Nephron progenitor cell (in vitro differentiated cells): ENCODE measurements around the gene ATG7.
A peak's percentile ranks its signal among the peaks of the same experiment; 100 is the strongest.

ENCODE experiments used
- DNase-seq: peaks from one replicate; pipeline ENCODE4 v3.0.0; 2021
- H3K27ac Mint-ChIP-seq: 2 replicates; pipeline ENCODE4 v1.8.0; 2021; ENCODE audit warnings: mild to moderate bottlenecking, moderate library complexity, mixed read lengths
- H3K27me3 Mint-ChIP-seq: 2 replicates; pipeline ENCODE4 v1.8.0; 2021; ENCODE audit warnings: mild to moderate bottlenecking, low read depth, mixed read lengths; ENCODE audit not compliant: poor library complexity
- H3K36me3 Mint-ChIP-seq: 2 replicates; pipeline ENCODE4 v1.8.0; 2021; ENCODE audit warnings: low read depth, mixed read lengths
- H3K4me1 Mint-ChIP-seq: 2 replicates; pipeline ENCODE4 v1.8.0; 2021; ENCODE audit warnings: mixed read lengths
- H3K4me3 Mint-ChIP-seq: 2 replicates; pipeline ENCODE4 v1.8.0; 2021; ENCODE audit warnings: mild to moderate bottlenecking, moderate library complexity, mixed read lengths
- H3K9me3 Mint-ChIP-seq: 2 replicates; pipeline ENCODE4 v1.8.0; 2021; ENCODE audit warnings: mild to moderate bottlenecking, moderate library complexity, mixed read lengths
- CTCF ChIP-seq: fragments of 200-600 bp; sonication (generic); IDR thresholded peaks from 2 replicates; pipeline ENCODE4 v1.5.0; 2021; ENCODE audit warnings: antibody characterized with exemption

Gene ATG7

GRCh38 chr3:11604139-11604892 is 332.1 kb downstream of the ATG7 start:
- H3K27me3 Mint-ChIP-seq = peaks cover 2% of the 10 kb centered on the region
- no peak for TF ChIP-seq CTCF
- H3K27ac Mint-ChIP-seq = peak overlapping the region; percentile 93
- H3K4me1 Mint-ChIP-seq = peaks cover 92% of the 10 kb centered on the region
- DNase-seq = no peak
- peaks cover 6% of the 10 kb centered on the region for H3K9me3 Mint-ChIP-seq
- no peak overlapping the region for H3K4me3 Mint-ChIP-seq
- H3K36me3 Mint-ChIP-seq = peaks cover 56% of the 10 kb centered on the region

GRCh38 chr3:11605398-11605797 is 333.2 kb downstream of the ATG7 start:
- peak overlapping the region; percentile 75 for H3K27ac Mint-ChIP-seq
- peaks cover 2% of the 10 kb centered on the region for H3K27me3 Mint-ChIP-seq
- H3K9me3 Mint-ChIP-seq = no peaks in the 10 kb centered on the region
- no peak for TF ChIP-seq CTCF
- H3K4me3 Mint-ChIP-seq = peak overlapping the region; percentile 5
- peaks cover 57% of the 10 kb centered on the region for H3K36me3 Mint-ChIP-seq
- H3K4me1 Mint-ChIP-seq = peaks cover 96% of the 10 kb centered on the region
- no peak for DNase-seq

GRCh38 chr3:11606090-11606784 is 334.0 kb downstream of the ATG7 start:
- no peak for TF ChIP-seq CTCF
- DNase-seq = no peak
- Mint-ChIP-seq H3K4me1 (peaks cover 96% of the 10 kb centered on the region), H3K27me3 (peaks cover 2% of the 10 kb centered on the region), H3K4me3 (no peak overlapping the region), H3K27ac (peak overlapping the region; percentile 93), H3K9me3 (no peaks in the 10 kb centered on the region), H3K36me3 (peaks cover 48% of the 10 kb centered on the region)

GRCh38 chr3:11606865-11607440 is 334.8 kb downstream of the ATG7 start:
- no peak for TF ChIP-seq CTCF
- peaks cover 2% of the 10 kb centered on the region for H3K27me3 Mint-ChIP-seq
- no peaks in the 10 kb centered on the region for H3K9me3 Mint-ChIP-seq
- peaks cover 96% of the 10 kb centered on the region for H3K4me1 Mint-ChIP-seq
- peak overlapping the region; percentile 93 for H3K27ac Mint-ChIP-seq
- H3K4me3 Mint-ChIP-seq = no peak overlapping the region
- DNase-seq = no peak
- peaks cover 45% of the 10 kb centered on the region for H3K36me3 Mint-ChIP-seq
